ENCODE results near the gene RAB6A. TPM values are rescaled to one million over a fixed set of nuclear protein-coding genes. Genes with fewer than 3 reads are reported as not detected.
"Not testable (repeated sequence)": the region's sequence is repeated elsewhere in the genome, so short reads cannot be mapped to it uniquely, and the experiment has no call there.

RAB6A gene
- total RNA-seq, 1 experiment from 2014 or later, result 142 TPM

DNA sequence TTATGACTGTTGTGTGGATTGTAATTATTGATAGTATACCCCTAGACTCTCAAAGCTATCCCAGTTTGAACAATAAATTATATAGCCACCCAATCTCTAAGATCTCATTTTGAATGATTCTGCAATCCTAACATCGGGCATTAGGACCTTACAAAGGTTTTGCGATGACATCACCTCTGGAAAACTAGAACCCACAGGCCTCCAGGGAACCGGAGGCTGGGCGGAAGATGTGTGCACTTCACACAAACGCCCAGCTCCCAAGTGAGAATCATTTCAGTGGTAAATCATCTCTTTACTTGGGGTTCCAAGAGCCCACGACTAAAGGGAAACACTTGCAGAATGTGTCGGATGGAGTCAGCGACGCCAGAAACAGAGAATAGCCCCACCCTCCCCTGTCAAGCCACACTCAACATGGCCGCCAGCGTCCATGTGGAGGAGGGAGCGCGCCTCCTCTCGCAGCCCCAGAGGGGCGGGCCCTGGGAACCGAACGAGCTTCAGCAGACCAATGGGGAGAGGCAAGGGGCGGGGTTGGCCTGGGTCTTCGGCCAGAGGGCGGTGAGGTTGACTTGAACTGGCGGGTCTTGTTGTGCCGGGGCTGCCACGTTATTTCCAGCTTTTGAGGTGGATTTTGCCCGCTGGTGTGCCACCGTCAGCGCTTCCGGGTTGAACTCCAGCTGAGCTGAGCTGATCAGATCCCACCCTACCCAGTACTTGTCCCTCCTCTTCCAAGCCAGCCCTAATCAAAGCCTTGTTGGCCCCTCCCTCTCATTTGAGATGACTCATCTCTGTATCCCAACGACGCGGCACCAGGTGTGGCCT lies 18.4 kb upstream of the RAB6A start:
- H3K79me2 ChIP-seq (ENCODE audit: low read depth), result no peaks in the 10 kb centered on the region
- DNase-seq, result peak; percentile 99
- POLR2A ChIA-PET (ENCODE audit: unreplicated experiment), result interaction anchor here (0.6 to 1.6 kb wide), 13 partner anchors 9 to 1425 kb away, joined by 3 to 23 read pairs (median 5); partner anchors contain the start of genes COA4, MRPL48, PAAF1 and RAB6A
- H3K27me3 ChIP-seq (ENCODE audit: insufficient read depth, low read depth), result no peaks in the 10 kb centered on the region
- H3K36me3 ChIP-seq (ENCODE audit: low read depth), result no peaks in the 10 kb centered on the region
- intact Hi-C loops (cut with micrococcal nuclease; ENCODE audit: unreplicated experiment), result loop anchor here (1.0 kb wide), 2 partner anchors 8 to 18 kb away; partner anchors contain the start of genes MRPL48 and RAB6A
- peak overlapping the region; percentile 98 for H3K27ac ChIP-seq
- TSS peak; percentile 99 for BruUV-seq (replicated peaks)
- peaks cover 28% of the 10 kb centered on the region for H3F3A ChIP-seq (ENCODE audit: insufficient read depth, low read depth)
- peak overlapping the region; percentile 90 for H2AFZ ChIP-seq
- CTCF ChIA-PET, result interaction anchor here (0.5 to 1.5 kb wide), 3 partner anchors 13 to 153 kb away, joined by 3 to 5 read pairs (median 3); no protein-coding TSS in a partner anchor
- H3K4me1 ChIP-seq (replicated peaks; ENCODE audit: insufficient read depth), result peaks cover 33% of the 10 kb centered on the region
- no peaks in the 10 kb centered on the region; the same call in 1 of the 2 replicates for H3K9me3 ChIP-seq (ENCODE audit: insufficient read depth, low read depth)
- TF ChIP-seq, protein P1, sequence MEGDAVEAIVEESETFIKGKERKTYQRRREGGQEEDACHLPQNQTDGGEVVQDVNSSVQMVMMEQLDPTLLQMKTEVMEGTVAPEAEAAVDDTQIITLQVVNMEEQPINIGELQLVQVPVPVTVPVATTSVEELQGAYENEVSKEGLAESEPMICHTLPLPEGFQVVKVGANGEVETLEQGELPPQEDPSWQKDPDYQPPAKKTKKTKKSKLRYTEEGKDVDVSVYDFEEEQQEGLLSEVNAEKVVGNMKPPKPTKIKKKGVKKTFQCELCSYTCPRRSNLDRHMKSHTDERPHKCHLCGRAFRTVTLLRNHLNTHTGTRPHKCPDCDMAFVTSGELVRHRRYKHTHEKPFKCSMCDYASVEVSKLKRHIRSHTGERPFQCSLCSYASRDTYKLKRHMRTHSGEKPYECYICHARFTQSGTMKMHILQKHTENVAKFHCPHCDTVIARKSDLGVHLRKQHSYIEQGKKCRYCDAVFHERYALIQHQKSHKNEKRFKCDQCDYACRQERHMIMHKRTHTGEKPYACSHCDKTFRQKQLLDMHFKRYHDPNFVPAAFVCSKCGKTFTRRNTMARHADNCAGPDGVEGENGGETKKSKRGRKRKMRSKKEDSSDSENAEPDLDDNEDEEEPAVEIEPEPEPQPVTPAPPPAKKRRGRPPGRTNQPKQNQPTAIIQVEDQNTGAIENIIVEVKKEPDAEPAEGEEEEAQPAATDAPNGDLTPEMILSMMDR (conservative IDR thresholded peaks at IDR 0.05), result no peak
- TF ChIP-seq EZH2 (IDR thresholded peaks at IDR 0.05; ENCODE audit: low read depth), result no peak
- H3K4me3 ChIP-seq, result peak overlapping the region; percentile 69
- H3K4me2 ChIP-seq, result peak overlapping the region; percentile 96
- 0 out of 2 replicates have a peak, but pooled peaks cover 3% of the 10 kb centered on the region for H3K9me2 ChIP-seq (ENCODE audit: insufficient read depth)
- no peaks in the 10 kb centered on the region for H4K20me1 ChIP-seq (ENCODE audit: insufficient read depth)

DNA sequence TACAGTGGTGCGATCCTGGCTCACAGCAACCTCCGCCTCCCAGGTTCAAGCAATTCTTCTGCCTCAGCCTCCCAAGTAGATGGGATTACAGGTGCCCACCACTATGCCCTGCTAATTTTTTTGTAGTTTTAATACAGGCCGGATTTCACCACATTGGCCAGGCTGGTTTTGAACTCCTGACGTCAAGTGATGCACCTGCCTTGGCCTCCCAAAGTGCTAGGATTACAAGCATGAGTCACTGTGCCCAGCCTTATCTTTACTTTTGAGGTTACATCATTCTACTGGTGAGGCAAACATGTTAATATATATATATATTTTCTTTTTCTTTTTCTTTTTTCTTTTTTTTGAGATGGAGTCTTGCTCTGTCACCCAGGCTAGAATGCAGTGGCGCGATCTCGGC lies 9.9 kb upstream of the RAB6A start:
- H3K27ac ChIP-seq; POLR2A ChIA-PET (ENCODE audit: unreplicated experiment); H3K27me3 ChIP-seq (ENCODE audit: insufficient read depth, low read depth); H3K9me3 ChIP-seq (ENCODE audit: insufficient read depth, low read depth); H4K20me1 ChIP-seq (ENCODE audit: insufficient read depth); H3F3A ChIP-seq (ENCODE audit: insufficient read depth, low read depth); CTCF ChIA-PET; H3K4me1 ChIP-seq (replicated peaks; ENCODE audit: insufficient read depth); H3K9me2 ChIP-seq (ENCODE audit: insufficient read depth); intact Hi-C loops (cut with micrococcal nuclease; ENCODE audit: unreplicated experiment); H3K79me2 ChIP-seq (ENCODE audit: low read depth); H3K4me2 ChIP-seq; H2AFZ ChIP-seq; DNase-seq; H3K36me3 ChIP-seq (ENCODE audit: low read depth); BruUV-seq (replicated peaks); H3K4me3 ChIP-seq: not testable (repeated sequence)

DNA sequence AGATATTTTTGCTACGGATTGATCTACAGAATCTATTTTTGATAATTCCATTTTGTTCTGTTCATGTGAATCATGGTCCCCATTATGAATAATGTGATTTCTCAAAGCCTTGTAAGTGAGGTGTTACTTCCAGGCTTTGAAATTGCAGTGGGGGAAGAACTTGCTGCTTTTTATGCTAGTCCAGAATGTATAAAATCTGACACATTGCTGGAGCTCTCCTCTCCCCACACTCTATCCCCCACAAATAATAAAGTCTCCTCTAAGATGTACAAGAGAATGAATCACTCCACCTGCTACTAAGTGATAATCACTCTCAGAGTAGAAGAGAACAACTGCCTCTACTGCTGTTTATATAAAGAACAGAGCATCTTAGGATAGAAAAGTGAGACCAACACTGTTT lies 5.9 kb upstream of the RAB6A start:
- Histone ChIP-seq H3K27me3 (ENCODE audit: insufficient read depth, low read depth) (no peaks in the 10 kb centered on the region), H2AFZ (no peak overlapping the region; the same call in 1 of the 2 replicates), H4K20me1 (ENCODE audit: insufficient read depth) (no peaks in the 10 kb centered on the region), H3K4me2 (no peak overlapping the region), H3K36me3 (ENCODE audit: low read depth) (no peaks in the 10 kb centered on the region), H3K4me1 (replicated peaks; ENCODE audit: insufficient read depth) (0 out of 2 replicates have a peak, but pooled peaks cover 5% of the 10 kb centered on the region), H3K9me3 (ENCODE audit: insufficient read depth, low read depth) (no peaks in the 10 kb centered on the region), H3K27ac (no peak overlapping the region), H3K79me2 (ENCODE audit: low read depth) (no peaks in the 10 kb centered on the region), H3K4me3 (no peak overlapping the region), H3K9me2 (ENCODE audit: insufficient read depth) (no peaks in the 10 kb centered on the region), H3F3A (ENCODE audit: insufficient read depth, low read depth) (peaks cover 10% of the 10 kb centered on the region)
- no TSS peak for BruUV-seq (replicated peaks)
- TF ChIP-seq EZH2 (IDR thresholded peaks at IDR 0.05; ENCODE audit: low read depth), result no peak
- TF ChIP-seq, protein P1 (conservative IDR thresholded peaks at IDR 0.05), result no peak
- CTCF ChIA-PET, result no interaction called here
- intact Hi-C loops (cut with micrococcal nuclease; ENCODE audit: unreplicated experiment), result no loop called here
- POLR2A ChIA-PET (ENCODE audit: unreplicated experiment), result interaction anchor here (0.5 to 0.6 kb wide), 2 partner anchors 53 to 309 kb away, joined by 6 to 47 read pairs; no protein-coding TSS in a partner anchor
- no peak for DNase-seq
